ENCODE results near the gene MKNK2. TPM values are rescaled to one million over a fixed set of nuclear protein-coding genes. Genes with fewer than 3 reads are reported as not detected.
"Not testable (repeated sequence)": the region's sequence is repeated elsewhere in the genome, so short reads cannot be mapped to it uniquely, and the experiment has no call there.

MKNK2 gene
- polyA plus RNA-seq, 12 donors, result 51.7 to 925 (median 82.0) TPM

- DNase-seq, result not testable (repeated sequence)
These were observed 16.8 kb downstream of the MKNK2 start for GRCh38 chr19:2034253-2034652.

GRCh38 chr19:2033825-2034159, 17.3 kb downstream of the MKNK2 start:
- no peak for DNase-seq

GRCh38 chr19:2033115-2033824, 17.8 kb downstream of the MKNK2 start:
- no peak for DNase-seq

GRCh38 chr19:2032296-2032941, 18.6 kb downstream of the MKNK2 start:
- peak; percentile 71 for DNase-seq

- no peak for DNase-seq
These were observed 23.7 kb downstream of the MKNK2 start for GRCh38 chr19:2027361-2027760.

GRCh38 chr19:2026770-2027169, 24.3 kb downstream of the MKNK2 start:
- no peak for DNase-seq

GRCh38 chr19:2022289-2022688, 28.8 kb downstream of the MKNK2 start:
- no peak for DNase-seq

- DNase-seq, result no peak
These were observed 29.4 kb downstream of the MKNK2 start for GRCh38 chr19:2021453-2022140.

- no peak for DNase-seq
These were observed 32.3 kb downstream of the MKNK2 start for GRCh38 chr19:2018752-2019151.

- DNase-seq, result peak; percentile 77
These were observed 34.8 kb downstream of the MKNK2 start for GRCh38 chr19:2016041-2016807.

GRCh38 chr19:2015608-2015950, 35.5 kb downstream of the MKNK2 start, which contains the start of gene BTBD2:
BTBD2 (minus strand) TSS chr19:2015714; CDS start chr19:2015703, 11 bp downstream.
- peak; percentile 75 for DNase-seq

GRCh38 chr19:2014731-2015607, 36.1 kb downstream of the MKNK2 start:
- DNase-seq, result no peak

GRCh38 chr19:2014131-2014571, 36.9 kb downstream of the MKNK2 start:
- DNase-seq, result no peak

- DNase-seq, result no peak
These were observed 37.4 kb downstream of the MKNK2 start for GRCh38 chr19:2013683-2013961.

- no peak for DNase-seq
These were observed 37.9 kb downstream of the MKNK2 start for GRCh38 chr19:2012941-2013682.

GRCh38 chr19:2011169-2011568, 39.9 kb downstream of the MKNK2 start:
- no peak for DNase-seq

GRCh38 chr19:2010135-2010668, 40.8 kb downstream of the MKNK2 start:
- no peak for DNase-seq

- no peak for DNase-seq
These were observed 47.2 kb downstream of the MKNK2 start for GRCh38 chr19:2003874-2004273.

- DNase-seq, result no peak
These were observed 51.1 kb downstream of the MKNK2 start for GRCh38 chr19:1999856-2000515.
